Measurements from ENCODE around the gene ZNF331. TPM values are rescaled to one million over a fixed set of nuclear protein-coding genes. Genes with fewer than 3 reads are reported as not detected.
"Not testable (repeated sequence)": the region's sequence is repeated elsewhere in the genome, so short reads cannot be mapped to it uniquely, and the experiment has no call there.

The ZNF331 gene
- total RNA-seq, 1 donor from 2014 or later = 5.8 TPM

DNA sequence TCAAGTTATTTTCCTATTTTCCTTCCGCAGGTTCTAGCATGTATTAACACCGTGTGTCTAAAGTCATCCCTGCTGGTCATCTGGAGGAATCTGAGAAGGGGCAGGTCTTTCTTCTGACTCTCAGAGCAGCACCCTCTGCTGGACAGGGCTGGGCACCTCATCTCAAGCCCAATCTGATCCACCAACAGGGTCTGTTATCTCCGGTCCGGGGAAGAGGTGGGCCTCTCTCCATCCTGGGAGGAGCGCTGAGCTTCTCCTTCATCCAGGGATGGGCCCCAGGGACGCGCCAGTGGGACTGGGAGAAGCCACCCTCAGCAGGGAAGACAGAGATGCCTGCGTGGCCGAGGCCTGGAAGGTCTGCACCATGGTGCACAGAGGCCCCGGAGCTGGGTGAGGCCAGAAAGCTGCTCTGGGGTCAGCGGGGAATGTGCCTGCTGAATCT lies 26.0 kb upstream of the ZNF331 start:
- DNase-seq (ENCODE audit: low read depth) = no peak
- no peaks in the 10 kb centered on the region for H3K27me3 ChIP-seq (ENCODE audit: control insufficient read depth, insufficient read depth, low read length)

DNA sequence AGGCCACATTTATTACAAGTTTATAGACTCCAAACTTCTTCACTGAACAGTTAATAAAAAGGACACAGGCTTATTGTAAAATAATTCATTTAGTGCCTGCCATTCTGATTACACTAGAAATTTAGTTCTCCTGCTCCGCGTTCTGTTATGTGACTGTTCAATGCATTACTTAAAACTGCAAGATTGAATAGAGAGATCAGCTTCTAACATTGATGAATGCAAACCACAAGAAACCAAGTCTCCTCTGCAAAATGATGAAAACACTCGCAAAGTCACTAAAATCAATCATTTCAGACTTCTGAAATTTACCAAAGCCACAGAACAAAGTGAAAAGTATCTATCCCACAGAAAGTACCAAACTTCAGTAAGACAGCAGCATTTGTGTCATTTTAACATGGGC lies 22.9 kb upstream of the ZNF331 start:
- not testable (repeated sequence) for H3K4me3 ChIP-seq (ENCODE audit: low read depth, low read length); H3K36me3 ChIP-seq (ENCODE audit: control insufficient read depth, insufficient read depth, low read length); DNase-seq (ENCODE audit: low read depth); H3K27me3 ChIP-seq (ENCODE audit: control insufficient read depth, insufficient read depth, low read length)

More for the DNA sequence above, 26.0 kb upstream of the ZNF331 start:
- TF ChIP-seq, protein P1, sequence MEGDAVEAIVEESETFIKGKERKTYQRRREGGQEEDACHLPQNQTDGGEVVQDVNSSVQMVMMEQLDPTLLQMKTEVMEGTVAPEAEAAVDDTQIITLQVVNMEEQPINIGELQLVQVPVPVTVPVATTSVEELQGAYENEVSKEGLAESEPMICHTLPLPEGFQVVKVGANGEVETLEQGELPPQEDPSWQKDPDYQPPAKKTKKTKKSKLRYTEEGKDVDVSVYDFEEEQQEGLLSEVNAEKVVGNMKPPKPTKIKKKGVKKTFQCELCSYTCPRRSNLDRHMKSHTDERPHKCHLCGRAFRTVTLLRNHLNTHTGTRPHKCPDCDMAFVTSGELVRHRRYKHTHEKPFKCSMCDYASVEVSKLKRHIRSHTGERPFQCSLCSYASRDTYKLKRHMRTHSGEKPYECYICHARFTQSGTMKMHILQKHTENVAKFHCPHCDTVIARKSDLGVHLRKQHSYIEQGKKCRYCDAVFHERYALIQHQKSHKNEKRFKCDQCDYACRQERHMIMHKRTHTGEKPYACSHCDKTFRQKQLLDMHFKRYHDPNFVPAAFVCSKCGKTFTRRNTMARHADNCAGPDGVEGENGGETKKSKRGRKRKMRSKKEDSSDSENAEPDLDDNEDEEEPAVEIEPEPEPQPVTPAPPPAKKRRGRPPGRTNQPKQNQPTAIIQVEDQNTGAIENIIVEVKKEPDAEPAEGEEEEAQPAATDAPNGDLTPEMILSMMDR (IDR thresholded peaks at IDR 0.05; ENCODE audit: insufficient read depth, low read length, poor library complexity, severe bottlenecking) = peak; percentile 43
- Histone ChIP-seq H3K36me3 (ENCODE audit: control insufficient read depth, insufficient read depth, low read length) (no peaks in the 10 kb centered on the region), H3K4me3 (ENCODE audit: low read depth, low read length) (no peak overlapping the region)

- no peaks in the 10 kb centered on the region for H3K36me3 ChIP-seq (ENCODE audit: control insufficient read depth, insufficient read depth, low read length)
- no peak overlapping the region for H3K4me3 ChIP-seq (ENCODE audit: low read depth, low read length)
- DNase-seq (ENCODE audit: low read depth) = no peak
- H3K27me3 ChIP-seq (ENCODE audit: control insufficient read depth, insufficient read depth, low read length) = no peaks in the 10 kb centered on the region
- TF ChIP-seq, protein P1 (IDR thresholded peaks at IDR 0.05; ENCODE audit: insufficient read depth, low read length, poor library complexity, severe bottlenecking) = no peak
Observed at GRCh38 chr19:53517114-53517741, 20.7 kb upstream of the ZNF331 start.

- no peaks in the 10 kb centered on the region for H3K27me3 ChIP-seq (ENCODE audit: control insufficient read depth, insufficient read depth, low read length)
- no peaks in the 10 kb centered on the region for H3K36me3 ChIP-seq (ENCODE audit: control insufficient read depth, insufficient read depth, low read length)
- H3K4me3 ChIP-seq (ENCODE audit: low read depth, low read length) = no peak overlapping the region
- no peak for DNase-seq (ENCODE audit: low read depth)
- TF ChIP-seq, protein P1 (IDR thresholded peaks at IDR 0.05; ENCODE audit: insufficient read depth, low read length, poor library complexity, severe bottlenecking) = no peak
Observed at GRCh38 chr19:53518121-53518520, 19.8 kb upstream of the ZNF331 start.

DNA sequence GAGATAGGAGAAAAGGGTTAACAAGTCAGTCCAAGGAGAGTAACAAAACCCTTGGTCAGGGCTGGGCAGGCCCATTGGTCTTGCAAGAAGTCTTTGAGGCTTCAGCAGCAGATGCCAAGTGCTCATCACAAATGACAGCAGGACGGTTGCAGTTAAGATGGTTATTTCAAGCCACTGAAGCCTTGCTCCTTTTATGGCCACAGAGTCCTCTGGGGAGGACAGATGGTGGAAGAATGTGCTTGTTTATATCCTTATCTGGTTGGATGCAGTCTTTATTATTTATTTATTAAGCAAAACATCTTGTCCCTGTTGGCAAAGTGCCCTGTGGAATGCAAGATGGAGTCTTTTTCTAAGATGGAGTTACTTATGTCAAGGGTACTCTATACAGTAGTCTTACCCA lies 19.2 kb upstream of the ZNF331 start:
- TF ChIP-seq, protein P1 (IDR thresholded peaks at IDR 0.05; ENCODE audit: insufficient read depth, low read length, poor library complexity, severe bottlenecking) = no peak
- Histone ChIP-seq H3K4me3 (ENCODE audit: low read depth, low read length) (no peak overlapping the region), H3K36me3 (ENCODE audit: control insufficient read depth, insufficient read depth, low read length) (no peaks in the 10 kb centered on the region), H3K27me3 (ENCODE audit: control insufficient read depth, insufficient read depth, low read length) (no peaks in the 10 kb centered on the region)
- no peak for DNase-seq (ENCODE audit: low read depth)

DNA sequence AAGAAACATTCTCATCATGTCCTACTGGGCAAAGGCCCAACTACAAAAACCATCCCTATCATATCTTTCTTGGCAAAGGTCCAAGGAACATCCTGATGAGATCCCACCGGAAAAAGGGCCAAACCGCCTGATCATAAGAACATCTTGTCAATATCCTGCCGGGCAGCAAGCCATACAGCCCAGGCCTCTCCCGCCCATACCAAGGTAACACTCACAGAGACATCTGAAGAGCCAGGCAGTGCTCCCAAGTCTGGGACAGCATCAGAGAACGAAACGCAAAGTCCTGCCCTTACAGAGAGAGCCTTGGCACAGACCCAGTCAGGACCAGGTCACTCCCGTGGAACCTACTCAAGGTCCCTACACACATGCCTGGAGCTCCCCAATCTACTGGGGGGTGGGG lies 18.5 kb upstream of the ZNF331 start:
- no peaks in the 10 kb centered on the region for H3K36me3 ChIP-seq (ENCODE audit: control insufficient read depth, insufficient read depth, low read length)
- no peaks in the 10 kb centered on the region for H3K27me3 ChIP-seq (ENCODE audit: control insufficient read depth, insufficient read depth, low read length)
- no peak for DNase-seq (ENCODE audit: low read depth)
- H3K4me3 ChIP-seq (ENCODE audit: low read depth, low read length) = no peak overlapping the region
- TF ChIP-seq, protein P1 (IDR thresholded peaks at IDR 0.05; ENCODE audit: insufficient read depth, low read length, poor library complexity, severe bottlenecking) = no peak
